Measurements from ENCODE around the gene ADAMTSL1. TPM values are rescaled to one million over a fixed set of nuclear protein-coding genes. Genes with fewer than 3 reads are reported as not detected.

Gene ADAMTSL1
- total RNA-seq, 1 experiment from 2014 or later, result 1.2 TPM

- Histone ChIP-seq H2BK5ac (ENCODE audit: insufficient read length, low read length) (no peak overlapping the region), H2AK5ac (ENCODE audit: insufficient read length, low read length) (no peak overlapping the region), H4K5ac (ENCODE audit: insufficient read length, low read depth, low read length) (no peak overlapping the region), H2AFZ (ENCODE audit: low read length) (no peak overlapping the region), H4K91ac (ENCODE audit: insufficient read length, low read depth, low read length) (no peak overlapping the region), H3K9me3 (ENCODE audit: control insufficient read depth, low read depth, low read length) (no peaks in the 10 kb centered on the region), H3K9ac (ENCODE audit: extremely low read depth, insufficient read length, low read length) (no peak overlapping the region), H3K23ac (ENCODE audit: insufficient read length, low read depth, low read length) (no peak overlapping the region), H3K4me1 (ENCODE audit: insufficient read depth, low read length) (no peaks in the 10 kb centered on the region), H3K27ac (ENCODE audit: insufficient read length, low read depth, low read length) (no peak overlapping the region), H3K4ac (ENCODE audit: low read depth, low read length) (no peak overlapping the region), H2BK15ac (ENCODE audit: low read depth, low read length) (no peak overlapping the region), H4K8ac (replicated peaks; ENCODE audit: insufficient read length, low read depth, low read length) (no peak overlapping the region), H2BK20ac (ENCODE audit: low read depth, low read length, poor library complexity, severe bottlenecking) (no peak overlapping the region), H3T11ph (ENCODE audit: low read length) (no peak overlapping the region), H3K23me2 (ENCODE audit: insufficient read length, low read depth, low read length, poor library complexity, severe bottlenecking) (no peaks in the 10 kb centered on the region), H3K79me2 (ENCODE audit: insufficient read depth, low read length) (no peaks in the 10 kb centered on the region), H3K27me3 (ENCODE audit: insufficient read depth, low read length) (no peaks in the 10 kb centered on the region), H3K14ac (ENCODE audit: insufficient read depth, low read length) (no peak overlapping the region), H2BK12ac (ENCODE audit: insufficient read length, low read depth, low read length) (no peak overlapping the region), H2BK120ac (ENCODE audit: low read depth, low read length, poor library complexity, severe bottlenecking) (no peak overlapping the region), H4K20me1 (ENCODE audit: control insufficient read depth, insufficient read depth, insufficient read length) (no peaks in the 10 kb centered on the region), H3K18ac (ENCODE audit: insufficient read length, low read depth, low read length) (no peak overlapping the region), H3K56ac (ENCODE audit: insufficient read length, low read depth, low read length) (no peak overlapping the region), H3K79me1 (ENCODE audit: insufficient read depth, low read depth, low read length, poor library complexity, severe bottlenecking) (no peaks in the 10 kb centered on the region), H3K4me2 (ENCODE audit: insufficient read depth, insufficient read length, low read length) (no peak overlapping the region)
- peaks cover 0 to 19% (median 5%) of the 10 kb centered on the region in 3 experiments; a peak in 6 of 7 replicates for H3K36me3 Mint-ChIP-seq (ENCODE audit: insufficient read depth in 1 of 3, low read depth in 3 of 3)
- TF ChIP-seq CTCF (conservative IDR thresholded peaks at IDR 0.05), result no peak
- no CpG with 5 or more reads among the region's 5 CpGs for WGBS (ENCODE audit: extremely low coverage, insufficient read length, low lambda C conversion rate)
- no peak overlapping the region for H3K27ac Mint-ChIP-seq
- H3K4me3 Mint-ChIP-seq, result no peak overlapping the region
- no peak for DNase-seq
- no peaks in the 10 kb centered on the region for H3K27me3 Mint-ChIP-seq (ENCODE audit: low read depth)
- H3K9me3 Mint-ChIP-seq, result peaks cover 14 to 16% of the 10 kb centered on the region in 2 experiments; a peak in 4 of 5 replicates
- peaks cover under 1 to 2% of the 10 kb centered on the region in 2 experiments; a peak in 1 of 4 replicates for H3K4me1 Mint-ChIP-seq
These were observed 81.3 kb downstream of the ADAMTSL1 start for GRCh38 chr9:18555105-18555883.

Measured in H9 (cell line).